Measurements from ENCODE around the gene UBB. TPM values are rescaled to one million over a fixed set of nuclear protein-coding genes. Genes with fewer than 3 reads are reported as not detected.

The UBB gene
- total RNA-seq, 1 experiment from 2014 or later: 2,044 TPM

DNA sequence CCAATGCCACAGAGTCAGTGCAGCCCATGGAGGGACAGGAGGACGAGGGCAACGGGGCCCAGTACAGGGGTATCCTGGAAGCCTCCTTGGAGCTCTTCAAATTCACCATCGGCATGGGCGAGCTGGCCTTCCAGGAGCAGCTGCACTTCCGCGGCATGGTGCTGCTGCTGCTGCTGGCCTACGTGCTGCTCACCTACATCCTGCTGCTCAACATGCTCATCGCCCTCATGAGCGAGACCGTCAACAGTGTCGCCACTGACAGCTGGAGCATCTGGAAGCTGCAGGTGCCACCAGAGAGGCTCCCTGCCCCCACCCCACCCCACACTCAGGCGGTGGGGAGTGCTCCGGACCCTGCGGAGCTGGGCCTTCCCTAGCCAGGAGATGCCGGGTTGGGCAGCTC is 51.1 kb downstream of the UBB start:
- intact Hi-C loops (cut with micrococcal nuclease; ENCODE audit: unreplicated experiment): no loop called here
- Histone ChIP-seq H3K27ac (no peak overlapping the region), H3F3A (ENCODE audit: insufficient read depth, low read depth) (no peaks in the 10 kb centered on the region; the same call in 1 of the 2 replicates), H2AFZ (no peak overlapping the region), H4K20me1 (ENCODE audit: insufficient read depth) (no peaks in the 10 kb centered on the region), H3K27me3 (ENCODE audit: insufficient read depth, low read depth) (no peaks in the 10 kb centered on the region), H3K4me1 (replicated peaks; ENCODE audit: insufficient read depth) (no peaks in the 10 kb centered on the region), H3K36me3 (ENCODE audit: low read depth) (no peaks in the 10 kb centered on the region), H3K79me2 (ENCODE audit: low read depth) (no peaks in the 10 kb centered on the region), H3K9me2 (ENCODE audit: insufficient read depth) (no peaks in the 10 kb centered on the region), H3K9me3 (ENCODE audit: insufficient read depth, low read depth) (no peaks in the 10 kb centered on the region), H3K4me2 (no peak overlapping the region), H3K4me3 (no peak overlapping the region)
- ChIA-PET CTCF (no interaction called here), POLR2A (ENCODE audit: unreplicated experiment) (no interaction called here)
- BruUV-seq (replicated peaks): no TSS peak
- TF ChIP-seq EZH2 (IDR thresholded peaks at IDR 0.05; ENCODE audit: low read depth) (no peak), CTCF (conservative IDR thresholded peaks at IDR 0.05) (no peak)
- no peak for DNase-seq

Other genes with a start within 250 kb of the UBB start
- 139 and 171 TPM in 2 replicates for gene NCOR1, start 165.6 kb upstream of the UBB start, total RNA-seq (2021)
- gene PIGL, start 163.9 kb upstream of the UBB start, total RNA-seq (2021): 59.2 and 71.8 TPM in 2 replicates
- 12.6 and 18.1 TPM in 2 replicates for gene CENPV, start 27.6 kb upstream of the UBB start, total RNA-seq (2021)
- gene TRPV2, start 34.5 kb downstream of the UBB start, total RNA-seq (2021): 3.1 and 5.3 TPM in 2 replicates
- gene LRRC75A, start 111.1 kb downstream of the UBB start, total RNA-seq (2021): 14.0 and 15.8 TPM in 2 replicates
- gene ZNF287, start 188.1 kb downstream of the UBB start, total RNA-seq (2021): 4.3 and 4.5 TPM in 2 replicates